ENCODE data around the gene AMOTL1. TPM values are rescaled to one million over a fixed set of nuclear protein-coding genes. Genes with fewer than 3 reads are reported as not detected.
A peak's percentile ranks its signal among the peaks of the same experiment; 100 is the strongest.

Gene AMOTL1
- total and polyA plus RNA-seq, 12 donors, result 3.1 to 115 (median 68.3) TPM

- Histone ChIP-seq H3K9me3 (no peaks in the 10 kb centered on the region), H3K27ac (peak overlapping the region in 1 of 10 donors; percentile 18), H3K36me3 (peaks cover 0 to 77% (median 5%) of the 10 kb centered on the region in 9 donors), H3K4me3 (no peak overlapping the region), H3K4me1 (peaks cover 0 to 53% (median 17%) of the 10 kb centered on the region in 9 donors), H3K27me3 (peaks cover 0 to 7% (median 0%) of the 10 kb centered on the region in 7 donors)
- intact Hi-C loops (cut with DNase I), result no loop called here
- DNase-seq, result no peak
- WGBS, 2 donors, result 81 to 85% methylated on average over 2 of the region's 2 CpGs
- no peak for ATAC-seq
- TF ChIP-seq, protein P1, sequence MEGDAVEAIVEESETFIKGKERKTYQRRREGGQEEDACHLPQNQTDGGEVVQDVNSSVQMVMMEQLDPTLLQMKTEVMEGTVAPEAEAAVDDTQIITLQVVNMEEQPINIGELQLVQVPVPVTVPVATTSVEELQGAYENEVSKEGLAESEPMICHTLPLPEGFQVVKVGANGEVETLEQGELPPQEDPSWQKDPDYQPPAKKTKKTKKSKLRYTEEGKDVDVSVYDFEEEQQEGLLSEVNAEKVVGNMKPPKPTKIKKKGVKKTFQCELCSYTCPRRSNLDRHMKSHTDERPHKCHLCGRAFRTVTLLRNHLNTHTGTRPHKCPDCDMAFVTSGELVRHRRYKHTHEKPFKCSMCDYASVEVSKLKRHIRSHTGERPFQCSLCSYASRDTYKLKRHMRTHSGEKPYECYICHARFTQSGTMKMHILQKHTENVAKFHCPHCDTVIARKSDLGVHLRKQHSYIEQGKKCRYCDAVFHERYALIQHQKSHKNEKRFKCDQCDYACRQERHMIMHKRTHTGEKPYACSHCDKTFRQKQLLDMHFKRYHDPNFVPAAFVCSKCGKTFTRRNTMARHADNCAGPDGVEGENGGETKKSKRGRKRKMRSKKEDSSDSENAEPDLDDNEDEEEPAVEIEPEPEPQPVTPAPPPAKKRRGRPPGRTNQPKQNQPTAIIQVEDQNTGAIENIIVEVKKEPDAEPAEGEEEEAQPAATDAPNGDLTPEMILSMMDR (IDR thresholded peaks at IDR 0.05), result no peak
Measured at GRCh38 chr11:94838027-94838731, 70.0 kb downstream of the AMOTL1 start.

GRCh38 chr11:94840209-94840608 is 72.1 kb downstream of the AMOTL1 start:
- peaks cover 0 to 45% (median 17%) of the 10 kb centered on the region in 9 donors for H3K4me1 ChIP-seq
- 81 to 86% methylated on average over 4 of the region's 4 CpGs for WGBS, 2 donors
- intact Hi-C loops (cut with DNase I), result no loop called here
- ATAC-seq (no peak), DNase-seq (no peak)
- peaks cover 0 to 76% (median 0%) of the 10 kb centered on the region in 9 donors for H3K36me3 ChIP-seq
- TF ChIP-seq, protein P1 (IDR thresholded peaks at IDR 0.05), result no peak
- no peak overlapping the region for H3K4me3 ChIP-seq
- H3K27me3 ChIP-seq, result peaks cover 0 to 7% (median 0%) of the 10 kb centered on the region in 7 donors
- H3K27ac ChIP-seq, result peak overlapping the region in 6 of 10 donors; percentile 5 to 41 (median 18)
- no peaks in the 10 kb centered on the region for H3K9me3 ChIP-seq

GRCh38 chr11:94844031-94844430 is 75.9 kb downstream of the AMOTL1 start:
- no peak for ATAC-seq
- Histone ChIP-seq H3K36me3 (peaks cover 0 to 83% (median 0%) of the 10 kb centered on the region in 9 donors), H3K4me3 (no peak overlapping the region), H3K4me1 (peaks cover 0 to 8% (median 0%) of the 10 kb centered on the region in 9 donors), H3K27ac (no peak overlapping the region), H3K27me3 (peaks cover 0 to 7% (median 0%) of the 10 kb centered on the region in 7 donors), H3K9me3 (no peaks in the 10 kb centered on the region)
- TF ChIP-seq, protein P1 (IDR thresholded peaks at IDR 0.05), result no peak
- no peak for DNase-seq
- intact Hi-C loops (cut with DNase I), result no loop called here

- Histone ChIP-seq H3K4me1 (peaks cover 0 to 14% (median 0%) of the 10 kb centered on the region in 9 donors), H3K36me3 (peaks cover 0 to 83% (median 8%) of the 10 kb centered on the region in 9 donors), H3K4me3 (no peak overlapping the region), H3K27ac (no peak overlapping the region), H3K9me3 (no peaks in the 10 kb centered on the region), H3K27me3 (peaks cover 0 to 7% (median 0%) of the 10 kb centered on the region in 7 donors)
- peak in 2 of 8 donors; percentile 17 to 36 for ATAC-seq
- no peak for DNase-seq
- TF ChIP-seq, protein P1 (IDR thresholded peaks at IDR 0.05), result no peak
- intact Hi-C loops (cut with DNase I), result no loop called here
- WGBS, 2 donors, result 85 to 90% methylated on average over 3 of the region's 3 CpGs
Measured at GRCh38 chr11:94845622-94846021, 77.5 kb downstream of the AMOTL1 start.
